GM20431 (cell line): Measurements from ENCODE around the gene NCOA3.
"Not testable (repeated sequence)": the region's sequence is repeated elsewhere in the genome, so short reads cannot be mapped to it uniquely, and the experiment has no call there.

ENCODE experiments used
- in situ Hi-C: fragments of 300-500 bp; cut with MseI, MboI; formaldehyde crosslinking; loops from one replicate; pipeline ENCODE4 v1.15.0; 2020; ENCODE audit warnings: low sequenced_read_pairs; ENCODE audit not compliant: unreplicated experiment

NCOA3 gene

GRCh38 chr20:47585087-47585747 lies 83.5 kb downstream of the NCOA3 start:
- in situ Hi-C loops = no loop called here

- in situ Hi-C loops = no loop called here
Observed at GRCh38 chr20:47586649-47587294, 85.1 kb downstream of the NCOA3 start.

- in situ Hi-C loops = no loop called here
Observed at GRCh38 chr20:47588158-47588557, 86.5 kb downstream of the NCOA3 start.

- in situ Hi-C loops = no loop called here
Observed at GRCh38 chr20:47591231-47591630, 89.5 kb downstream of the NCOA3 start.

GRCh38 chr20:47594157-47594556 lies 92.5 kb downstream of the NCOA3 start:
- in situ Hi-C loops = no loop called here

- in situ Hi-C loops = not testable (repeated sequence)
Observed at GRCh38 chr20:47595138-47595537, 93.5 kb downstream of the NCOA3 start.

- in situ Hi-C loops = no loop called here
Observed at GRCh38 chr20:47596003-47596571, 94.4 kb downstream of the NCOA3 start.

- in situ Hi-C loops = no loop called here
Observed at GRCh38 chr20:47597090-47597489, 95.4 kb downstream of the NCOA3 start.

- in situ Hi-C loops = no loop called here
Observed at GRCh38 chr20:47598911-47599744, 97.4 kb downstream of the NCOA3 start.

- in situ Hi-C loops = loop anchor here (25.0 kb wide), 2 partner anchors 89 to 214 kb away; partner anchors contain the start of gene NCOA3
Observed at GRCh38 chr20:47600967-47601547, 99.4 kb downstream of the NCOA3 start.

GRCh38 chr20:47603260-47603659 lies 101.6 kb downstream of the NCOA3 start:
- in situ Hi-C loops = loop anchor here (25.0 kb wide), 2 partner anchors 91 to 216 kb away; partner anchors contain the start of gene NCOA3

GRCh38 chr20:47605673-47606413 lies 104.2 kb downstream of the NCOA3 start:
- in situ Hi-C loops = loop anchor here (25.0 kb wide), 2 partner anchors 94 to 219 kb away; partner anchors contain the start of gene NCOA3

GRCh38 chr20:47606414-47606982 lies 104.8 kb downstream of the NCOA3 start:
- in situ Hi-C loops = loop anchor here (25.0 kb wide), 2 partner anchors 94 to 219 kb away; partner anchors contain the start of gene NCOA3

GRCh38 chr20:47606983-47607613 lies 105.4 kb downstream of the NCOA3 start:
- in situ Hi-C loops = loop anchor here (25.0 kb wide), 2 partner anchors 95 to 220 kb away; partner anchors contain the start of gene NCOA3

GRCh38 chr20:47609001-47609400 lies 107.3 kb downstream of the NCOA3 start:
- in situ Hi-C loops = loop anchor here (25.0 kb wide), 2 partner anchors 97 to 222 kb away; partner anchors contain the start of gene NCOA3

GRCh38 chr20:47610247-47610944 lies 108.7 kb downstream of the NCOA3 start:
- in situ Hi-C loops = loop anchor here (25.0 kb wide), 2 partner anchors 98 to 223 kb away; partner anchors contain the start of gene NCOA3

GRCh38 chr20:47610945-47611250 lies 109.2 kb downstream of the NCOA3 start:
- in situ Hi-C loops = loop anchor here (25.0 kb wide), 2 partner anchors 99 to 224 kb away; partner anchors contain the start of gene NCOA3

GRCh38 chr20:47611785-47612184 lies 110.1 kb downstream of the NCOA3 start:
- in situ Hi-C loops = loop anchor here (25.0 kb wide), 2 partner anchors 99 to 224 kb away; partner anchors contain the start of gene NCOA3
